HEK293 (cell line): ENCODE results near the gene ELFN1.

ENCODE experiments used
- CTCF ChIP-seq: fragments of 450-650 bp; formaldehyde crosslinking; IDR thresholded peaks from 2 replicates; pipeline ENCODE4 v1.5.1; 2016; ENCODE audit warnings: missing biosample characterization, missing genetic modification characterization
- HOXA7 ChIP-seq: sonication (generic); formaldehyde crosslinking; IDR thresholded peaks from 2 replicates; pipeline ENCODE4 v1.8.1; 2022; ENCODE audit warnings: missing genetic modification reagents, borderline replicate concordance
- KLF16 ChIP-seq: fragments of 450-650 bp; formaldehyde crosslinking; IDR thresholded peaks from 2 replicates; pipeline ENCODE4 v1.5.1; 2017; ENCODE audit warnings: missing biosample characterization, missing genetic modification characterization
- MZF1 ChIP-seq: fragments of 450-650 bp; formaldehyde crosslinking; IDR thresholded peaks from 2 replicates; pipeline ENCODE4 v1.5.1; 2017; ENCODE audit warnings: missing biosample characterization, missing genetic modification characterization, borderline replicate concordance
- PBX3 ChIP-seq: sonication (generic); formaldehyde crosslinking; IDR thresholded peaks from 2 replicates; pipeline ENCODE4 v1.8.1; 2022; ENCODE audit warnings: mild to moderate bottlenecking, moderate library complexity, missing genetic modification reagents
- SETDB1 ChIP-seq: IDR thresholded peaks from one replicate; pipeline ENCODE4 v1.6.1; 2017; ENCODE audit warnings: mild to moderate bottlenecking, low read length, moderate library complexity, mixed read lengths; ENCODE audit not compliant: insufficient read length
- TCF7L2 ChIP-seq: IDR thresholded peaks from 2 replicates; pipeline ENCODE4 v1.6.1; 2011; ENCODE audit warnings: low read depth, mild to moderate bottlenecking, inconsistent platforms, low read length, moderate library complexity, borderline replicate concordance
- ZNF26 ChIP-seq: fragments of 450-650 bp; formaldehyde crosslinking; IDR thresholded peaks from 2 replicates; pipeline ENCODE4 v1.5.1; 2016; ENCODE audit warnings: missing biosample characterization, missing genetic modification characterization
- ZNF48 ChIP-seq: fragments of 450-650 bp; formaldehyde crosslinking; IDR thresholded peaks from 2 replicates; pipeline ENCODE4 v1.5.1; 2016; ENCODE audit warnings: missing biosample characterization, missing genetic modification characterization

- TF ChIP-seq CTCF (tag by site-specific recombination) (no peak), ZNF48 (no peak), HOXA7 (CRISPR knock-in tag) (no peak), PBX3 (no peak), KLF16 (tag by site-specific recombination) (no peak), MZF1 (tag by site-specific recombination) (no peak), SETDB1 (no peak), TCF7L2 (no peak), ZNF26 (tag by site-specific recombination) (no peak)
Observed at GRCh38 chr7:1623810-1624209, 46.3 kb upstream of the ELFN1 start.
